ENCODE measurements around the gene NAV2.

- TF ChIP-seq CTCF (conservative IDR thresholded peaks at IDR 0.05 in 1 of 2, IDR thresholded peaks at IDR 0.05 in 1 of 2; ENCODE audit: low read depth in 1 of 2, low read length in 2 of 2): no peak
- TF ChIP-seq EZH2 (IDR thresholded peaks at IDR 0.05; ENCODE audit: low read length, missing control alignments): no peak
Measured at GRCh38 chr11:19821993-19822392, 109.4 kb downstream of the NAV2 start.
